HFF-Myc (cell line): ENCODE results near the gene RPTOR.

Source experiments
- DNase-seq: peaks from one replicate; pipeline ENCODE4 v3.0.0-alpha.2; 2011; ENCODE audit warnings: low read depth; ENCODE audit errors: extremely low read depth
- H3K4me3 ChIP-seq: replicated peaks from 2 replicates; pipeline ENCODE4 v1.5.1; 2011; ENCODE audit warnings: low read depth, mild to moderate bottlenecking, control low read depth, low read length
- CTCF ChIP-seq: IDR thresholded peaks from 2 replicates; pipeline ENCODE4 v1.5.1; 2012; ENCODE audit warnings: mild to moderate bottlenecking, low read depth, low read length, control low read depth; ENCODE audit errors: missing control alignments

Gene RPTOR

GRCh38 chr17:80676564-80676963 is 131.9 kb downstream of the RPTOR start:
- TF ChIP-seq CTCF: no peak
- DNase-seq: no peak

GRCh38 chr17:80677214-80677756 is 132.6 kb downstream of the RPTOR start:
- no peak for TF ChIP-seq CTCF
- H3K4me3 ChIP-seq: no peak overlapping the region
- DNase-seq: no peak

More at GRCh38 chr17:80676564-80676963, 131.9 kb downstream of the RPTOR start:
- no peak overlapping the region for H3K4me3 ChIP-seq

GRCh38 chr17:80679816-80680215 is 135.2 kb downstream of the RPTOR start:
- H3K4me3 ChIP-seq: no peak overlapping the region
- no peak for DNase-seq
- TF ChIP-seq CTCF: no peak

GRCh38 chr17:80681215-80681614 is 136.6 kb downstream of the RPTOR start:
- no peak overlapping the region for H3K4me3 ChIP-seq
- no peak for DNase-seq
- TF ChIP-seq CTCF: no peak

- TF ChIP-seq CTCF: no peak
- no peak for DNase-seq
- no peak overlapping the region for H3K4me3 ChIP-seq
These were observed 137.7 kb downstream of the RPTOR start for GRCh38 chr17:80682372-80682771.

- H3K4me3 ChIP-seq: no peak overlapping the region
- TF ChIP-seq CTCF: no peak
- no peak for DNase-seq
These were observed 139.0 kb downstream of the RPTOR start for GRCh38 chr17:80683625-80684104.

GRCh38 chr17:80687839-80688238 is 143.2 kb downstream of the RPTOR start:
- H3K4me3 ChIP-seq: no peak overlapping the region
- TF ChIP-seq CTCF: no peak
- DNase-seq: no peak
